OCI-LY3 (cell line): Measurements from ENCODE around the gene FOXN1.
"Not testable (repeated sequence)": the region's sequence is repeated elsewhere in the genome, so short reads cannot be mapped to it uniquely, and the experiment has no call there.

ENCODE experiments used
- CTCF ChIP-seq: fragments of 200-600, 300-600 bp; sonication (generic); IDR thresholded peaks from 2 replicates; pipeline ENCODE4 v1.5.1; 2014; ENCODE audit warnings: antibody characterized with exemption, low read length, low read depth
- EZH2phosphoT487 ChIP-seq: fragments of 200-600 bp; shearing (Covaris generic); IDR thresholded peaks from 2 replicates; pipeline ENCODE4 v1.6.1; 2018; ENCODE audit warnings: antibody characterized with exemption, mixed run types, low read depth

DNA sequence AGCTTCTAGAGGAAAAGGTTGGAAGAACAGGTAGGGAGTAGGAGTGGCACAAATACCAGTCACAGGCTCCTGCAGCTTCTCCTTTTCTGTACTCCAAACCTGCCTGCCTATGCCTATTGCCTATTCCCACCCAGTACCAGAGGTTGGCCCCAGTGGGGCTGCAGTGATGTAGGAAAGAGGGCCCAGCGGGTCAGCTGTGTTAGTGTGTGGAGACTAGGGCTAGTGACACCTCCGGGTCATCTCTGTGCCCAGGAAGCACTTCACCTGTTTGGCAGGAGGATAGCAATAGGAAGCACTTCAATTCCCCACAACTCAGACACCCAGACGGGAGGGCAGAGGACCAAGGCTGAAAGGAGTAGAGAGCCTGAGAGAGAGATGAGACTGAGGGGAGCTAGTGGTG, 69.9 kb downstream of the FOXN1 start:
- TF ChIP-seq EZH2phosphoT487, CTCF: not testable (repeated sequence)
